ENCODE results near the gene SPEM2. TPM values are rescaled to one million over a fixed set of nuclear protein-coding genes. Genes with fewer than 3 reads are reported as not detected.
A peak's percentile ranks its signal among the peaks of the same experiment; 100 is the strongest.

The SPEM2 gene
- total RNA-seq, result not detected in 2 replicates
- polyA plus RNA-seq, result not detected in 2 replicates

GRCh38 chr17:7425316-7425715, at the start of gene SPEM2:
SPEM2 (plus strand) TSS chr17:7425616; CDS start chr17:7425689, 73 bp downstream.
- no peak for DNase-seq (ENCODE audit: low read depth in 1 of 2, low spot score in 1 of 2)
- H3K36me3 ChIP-seq, result no peaks in the 10 kb centered on the region
- H3K9me3 ChIP-seq (ENCODE audit: low read depth), result no peaks in the 10 kb centered on the region
- H3K27ac ChIP-seq, result no peak within 1 kb of the TSS
- no peaks in the 10 kb centered on the region for H3K27me3 ChIP-seq
- no peak for TF ChIP-seq CTCF (IDR thresholded peaks at IDR 0.05; ENCODE audit: low read depth, low read length)
- no peaks in the 10 kb centered on the region for H3K4me1 ChIP-seq (ENCODE audit: low read depth)
- H3K4me3 ChIP-seq, result no peak within 1 kb of the TSS

GRCh38 chr17:7379134-7379533, 46.3 kb upstream of the SPEM2 start:
- H3K9me3 ChIP-seq (ENCODE audit: low read depth), result no peaks in the 10 kb centered on the region
- DNase-seq (ENCODE audit: low read depth in 1 of 2, low spot score in 1 of 2), result no peak
- no peaks in the 10 kb centered on the region for H3K36me3 ChIP-seq
- H3K4me3 ChIP-seq, result no peak overlapping the region
- TF ChIP-seq CTCF (IDR thresholded peaks at IDR 0.05; ENCODE audit: low read depth, low read length), result no peak
- H3K27ac ChIP-seq, result no peak overlapping the region
- H3K27me3 ChIP-seq, result peaks cover 41% of the 10 kb centered on the region
- no peaks in the 10 kb centered on the region for H3K4me1 ChIP-seq (ENCODE audit: low read depth)

GRCh38 chr17:7380321-7380720, 45.1 kb upstream of the SPEM2 start:
- Histone ChIP-seq H3K4me3 (no peak overlapping the region), H3K9me3 (ENCODE audit: low read depth) (no peaks in the 10 kb centered on the region), H3K4me1 (ENCODE audit: low read depth) (no peaks in the 10 kb centered on the region), H3K27me3 (peaks cover 45% of the 10 kb centered on the region), H3K27ac (no peak overlapping the region), H3K36me3 (no peaks in the 10 kb centered on the region)
- peak in 1 of 2 donors; percentile 71 for DNase-seq (ENCODE audit: low read depth in 1 of 2, low spot score in 1 of 2)
- no peak for TF ChIP-seq CTCF (IDR thresholded peaks at IDR 0.05; ENCODE audit: low read depth, low read length)

- no peaks in the 10 kb centered on the region for H3K36me3 ChIP-seq
- no peaks in the 10 kb centered on the region for H3K4me1 ChIP-seq (ENCODE audit: low read depth)
- DNase-seq (ENCODE audit: low read depth in 1 of 2, low spot score in 1 of 2), result peak in 1 of 2 donors; percentile 36
- H3K27ac ChIP-seq, result no peak within 1 kb of the TSS
- no peaks in the 10 kb centered on the region for H3K9me3 ChIP-seq (ENCODE audit: low read depth)
- peak within 1 kb of the TSS; percentile 14 for H3K4me3 ChIP-seq
- H3K27me3 ChIP-seq, result peaks cover 45% of the 10 kb centered on the region
- TF ChIP-seq CTCF (IDR thresholded peaks at IDR 0.05; ENCODE audit: low read depth, low read length), result no peak
Measured at GRCh38 chr17:7380855-7381683, 44.3 kb upstream of the SPEM2 start, which contains the start of gene TNK1. TNK1 (plus strand) TSS chr17:7381089; CDS start chr17:7382927, 1,838 bp downstream.

- H3K27me3 ChIP-seq, result peaks cover 45% of the 10 kb centered on the region
Measured at GRCh38 chr17:7382901-7383300, 42.5 kb upstream of the SPEM2 start.

More at GRCh38 chr17:7382901-7383300, 42.5 kb upstream of the SPEM2 start:
- TF ChIP-seq CTCF (IDR thresholded peaks at IDR 0.05; ENCODE audit: low read depth, low read length), result no peak
- no peak overlapping the region for H3K27ac ChIP-seq
- no peaks in the 10 kb centered on the region for H3K36me3 ChIP-seq
- H3K4me1 ChIP-seq (ENCODE audit: low read depth), result no peaks in the 10 kb centered on the region
- no peaks in the 10 kb centered on the region for H3K9me3 ChIP-seq (ENCODE audit: low read depth)
- no peak overlapping the region for H3K4me3 ChIP-seq
- no peak for DNase-seq (ENCODE audit: low read depth in 1 of 2, low spot score in 1 of 2)
